Endometrium (tissue), 2 donors: ENCODE data around the gene CCDC34.

ENCODE experiments used
- FAIRE-seq: peaks from 2 replicates; lab custom pipeline; 2012; peaks lifted over from hg19 to GRCh38; lab: Jason Lieb, UNC
- donor health status: control.
- donor health status: control.

Gene CCDC34

GRCh38 chr11:27290261-27291050 is 72.6 kb downstream of the CCDC34 start:
- FAIRE-seq = no peak
